HT-29 (cell line): Measurements from ENCODE around the gene FGFRL1. TPM values are rescaled to one million over a fixed set of nuclear protein-coding genes. Genes with fewer than 3 reads are reported as not detected.
"Not testable (repeated sequence)": the region's sequence is repeated elsewhere in the genome, so short reads cannot be mapped to it uniquely, and the experiment has no call there.

Experiments used
- DNase-seq: peaks from one replicate; pipeline ENCODE4 v3.0.0-alpha.2; 2015; ENCODE audit warnings: low spot score
- total RNA-seq: library from RNA; depleted of rRNA; stranded (reverse); fragments of >200 nt; shearing (Covaris generic); gene quantifications from 2 replicates; pipeline ENCODE4 v1.2.3, GENCODE V29; 2014

Gene FGFRL1
- total RNA-seq, 1 experiment from 2014 or later = 76.9 TPM

GRCh38 chr4:991451-992296 lies 19.8 kb upstream of the FGFRL1 start:
- DNase-seq = no peak

- peak; percentile 92 for DNase-seq
Measured at GRCh38 chr4:992297-993110, 18.9 kb upstream of the FGFRL1 start.

GRCh38 chr4:993111-994029 lies 18.1 kb upstream of the FGFRL1 start, which contains the start of gene SLC26A1:
TSS of gene SLC26A1 (minus strand) at chr4:993404. CDS start at chr4:991703, 1,701 bp downstream.
- DNase-seq = peak; percentile 48

GRCh38 chr4:995311-996026 lies 16.0 kb upstream of the FGFRL1 start:
- DNase-seq = no peak

GRCh38 chr4:996030-996996 lies 15.1 kb upstream of the FGFRL1 start:
- no peak for DNase-seq

- no peak for DNase-seq
Measured at GRCh38 chr4:996997-997374, 14.4 kb upstream of the FGFRL1 start.

- no peak for DNase-seq
Measured at GRCh38 chr4:997375-998071, 13.9 kb upstream of the FGFRL1 start.

- DNase-seq = no peak
Measured at GRCh38 chr4:998096-998691, 13.2 kb upstream of the FGFRL1 start.

- not testable (repeated sequence) for DNase-seq
Measured at GRCh38 chr4:999240-999863, 12.1 kb upstream of the FGFRL1 start.

GRCh38 chr4:999882-1000425 lies 11.5 kb upstream of the FGFRL1 start:
- DNase-seq = no peak

- DNase-seq = no peak
Measured at GRCh38 chr4:1000686-1001260, 10.7 kb upstream of the FGFRL1 start.

GRCh38 chr4:1001561-1002130 lies 9.8 kb upstream of the FGFRL1 start:
- no peak for DNase-seq

- no peak for DNase-seq
Measured at GRCh38 chr4:1002131-1002630, 9.2 kb upstream of the FGFRL1 start.

- no peak for DNase-seq
Measured at GRCh38 chr4:1002631-1003251, 8.7 kb upstream of the FGFRL1 start.

- no peak for DNase-seq
Measured at GRCh38 chr4:1003271-1004070, 8.0 kb upstream of the FGFRL1 start.

GRCh38 chr4:1004071-1004418 lies 7.4 kb upstream of the FGFRL1 start:
- no peak for DNase-seq
